Gastroesophageal sphincter (tissue), 4 donors: ENCODE measurements around the gene MAN1A2. TPM values are rescaled to one million over a fixed set of nuclear protein-coding genes. Genes with fewer than 3 reads are reported as not detected.
"Not testable (repeated sequence)": the region's sequence is repeated elsewhere in the genome, so short reads cannot be mapped to it uniquely, and the experiment has no call there.

Experiments
- ATAC-seq: fragments of 150-250 bp; one replicate; pipeline ENCODE4 v1.9.1; 2016; ENCODE audit warnings: mild to moderate bottlenecking, moderate library complexity
- H3K27ac ChIP-seq, 4 donors: fragments of 200-600 bp; sonication (generic) in 3 of 4; 1 replicate in 3 of 4; 2 replicates in 1 of 4; pipeline ENCODE4 v1.5.1; 2016 to 2019
- H3K27me3 ChIP-seq: fragments of 200-600 bp; sonication (generic); one replicate; pipeline ENCODE4 v1.5.1; 2019
- H3K36me3 ChIP-seq, 2 donors: fragments of 200-600 bp; sonication (generic); one replicate each; pipeline ENCODE4 v1.5.1; 2019; ENCODE audit warnings: control low read depth in 1 of 2
- H3K4me1 ChIP-seq, 3 donors: fragments of 200-600 bp; sonication (generic); 1 replicate in 2 of 3; 2 replicates in 1 of 3; pipeline ENCODE4 v1.5.1; 2016 to 2019; ENCODE audit warnings: control low read depth in 2 of 3
- H3K4me3 ChIP-seq, 2 donors: fragments of 200-600 bp; sonication (generic); one replicate each; pipeline ENCODE4 v1.5.1; 2019; ENCODE audit warnings: mild to moderate bottlenecking in 1 of 2, moderate library complexity in 1 of 2
- H3K9me3 ChIP-seq, 3 donors: fragments of 200-600 bp; sonication (generic); one replicate each; pipeline ENCODE4 v1.5.1; 2017 to 2019; ENCODE audit warnings: control low read depth in 2 of 3
- EP300 ChIP-seq: sonication (generic); formaldehyde crosslinking; IDR thresholded peaks from one replicate; pipeline ENCODE4 v1.6.1; 2017; ENCODE audit warnings: antibody characterized with exemption, mild to moderate bottlenecking
- POLR2A ChIP-seq, 2 donors: fragments of 450-650 bp; IDR thresholded peaks; one replicate each; pipeline ENCODE4 v1.6.1; 2017; ENCODE audit warnings: antibody characterized with exemption in 2 of 2, mild to moderate bottlenecking in 2 of 2, moderate library complexity in 1 of 2
- POLR2AphosphoS5 ChIP-seq: sonication (generic); formaldehyde crosslinking; IDR thresholded peaks from one replicate; pipeline ENCODE4 v1.6.1; 2017; ENCODE audit warnings: antibody characterized with exemption
- WGBS, 2 donors: methylation state at CpG; one replicate each; pipeline ENCODE4 v1.1.5; 2018; ENCODE audit warnings: low coverage in 1 of 2; 5-methylcytosine and 5-hydroxymethylcytosine counted together
- total RNA-seq, 4 donors: library from RNA; depleted of rRNA; stranded (reverse); fragments of >200 nt; gene quantifications; one replicate each; pipeline ENCODE4 v1.1.0, GENCODE V29; 2016
- TF ChIP-seq, protein P1 (sequence below), 4 experiments: fragments of 200-600 bp in 2 of 4; fragments of 450-650 bp in 2 of 4; sonication (generic) in 1 of 4; IDR thresholded peaks; one replicate each; pipeline ENCODE4 v1.5.1; 2017 to 2019; ENCODE audit warnings: antibody characterized with exemption in 4 of 4, mild to moderate bottlenecking in 2 of 4, moderate library complexity in 2 of 4

Gene MAN1A2
- total RNA-seq, 4 donors from 2014 or later: 42.5 to 62.4 (median 52.3) TPM

DNA sequence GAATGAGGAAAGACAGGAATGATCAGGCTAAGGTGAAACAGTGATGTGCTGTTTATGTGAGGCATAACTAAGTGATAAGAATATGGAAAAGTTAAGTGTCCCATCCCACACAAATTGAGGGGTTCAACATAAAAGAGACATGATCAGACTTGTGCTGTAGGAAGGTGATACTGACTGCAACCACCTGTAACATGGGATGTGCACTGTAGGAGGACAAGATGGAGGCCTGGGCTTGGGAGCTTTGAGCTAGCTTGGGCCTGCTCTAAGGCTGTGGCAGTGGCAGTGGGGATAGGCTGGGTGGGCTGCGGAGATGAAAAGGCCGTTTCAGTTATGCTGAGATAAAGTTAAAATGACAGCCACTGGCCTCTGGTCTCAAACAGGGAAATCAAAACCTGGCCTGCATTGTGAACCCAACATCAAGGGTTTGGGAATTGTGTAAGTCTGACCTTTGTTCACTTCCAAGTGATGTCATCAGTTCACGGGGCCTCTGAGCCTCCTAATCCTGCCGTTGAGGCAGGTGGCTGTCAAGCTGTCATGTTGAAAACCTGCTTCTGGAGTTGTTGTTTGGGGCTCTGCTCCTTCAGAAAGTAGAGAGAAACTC lies 177.4 kb downstream of the MAN1A2 start:
- Histone ChIP-seq H3K27me3 (peaks cover 2% of the 10 kb centered on the region), H3K27ac (no peak overlapping the region), H3K4me1 (peaks cover 0 to 6% (median 0%) of the 10 kb centered on the region in 3 donors), H3K9me3 (no peaks in the 10 kb centered on the region), H3K4me3 (no peak overlapping the region), H3K36me3 (no peaks in the 10 kb centered on the region)
- ATAC-seq: no peak
- TF ChIP-seq, protein P1, sequence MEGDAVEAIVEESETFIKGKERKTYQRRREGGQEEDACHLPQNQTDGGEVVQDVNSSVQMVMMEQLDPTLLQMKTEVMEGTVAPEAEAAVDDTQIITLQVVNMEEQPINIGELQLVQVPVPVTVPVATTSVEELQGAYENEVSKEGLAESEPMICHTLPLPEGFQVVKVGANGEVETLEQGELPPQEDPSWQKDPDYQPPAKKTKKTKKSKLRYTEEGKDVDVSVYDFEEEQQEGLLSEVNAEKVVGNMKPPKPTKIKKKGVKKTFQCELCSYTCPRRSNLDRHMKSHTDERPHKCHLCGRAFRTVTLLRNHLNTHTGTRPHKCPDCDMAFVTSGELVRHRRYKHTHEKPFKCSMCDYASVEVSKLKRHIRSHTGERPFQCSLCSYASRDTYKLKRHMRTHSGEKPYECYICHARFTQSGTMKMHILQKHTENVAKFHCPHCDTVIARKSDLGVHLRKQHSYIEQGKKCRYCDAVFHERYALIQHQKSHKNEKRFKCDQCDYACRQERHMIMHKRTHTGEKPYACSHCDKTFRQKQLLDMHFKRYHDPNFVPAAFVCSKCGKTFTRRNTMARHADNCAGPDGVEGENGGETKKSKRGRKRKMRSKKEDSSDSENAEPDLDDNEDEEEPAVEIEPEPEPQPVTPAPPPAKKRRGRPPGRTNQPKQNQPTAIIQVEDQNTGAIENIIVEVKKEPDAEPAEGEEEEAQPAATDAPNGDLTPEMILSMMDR (IDR thresholded peaks at IDR 0.05): no peak
- TF ChIP-seq POLR2AphosphoS5 (no peak), POLR2A (IDR thresholded peaks at IDR 0.05) (no peak), EP300 (no peak)
- 45 to 64% methylated on average over 4 of the region's 4 CpGs for WGBS, 2 donors

DNA sequence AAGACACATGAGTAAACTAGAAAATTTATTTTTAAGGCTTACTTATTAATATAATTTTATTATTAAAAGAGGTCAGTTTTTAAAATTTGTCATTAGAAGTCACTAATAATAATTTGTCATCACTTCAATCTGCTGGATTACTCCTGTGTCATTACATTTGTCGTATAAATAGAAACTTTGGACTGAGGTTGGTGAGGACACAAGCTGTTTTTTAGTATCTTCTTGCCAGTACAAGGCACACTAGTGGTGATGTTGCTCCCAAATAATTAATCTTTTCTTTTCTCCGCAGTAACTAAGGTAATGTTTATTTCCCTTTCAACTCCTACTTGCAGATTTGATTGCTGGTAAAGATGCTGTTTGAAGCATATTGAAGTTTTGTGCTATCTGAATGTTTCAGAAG lies 179.2 kb downstream of the MAN1A2 start:
- 64 to 81% methylated on average over 2 of the region's 2 CpGs for WGBS, 2 donors
- peaks cover 0 to 6% (median 0%) of the 10 kb centered on the region in 3 donors for H3K4me1 ChIP-seq
- H3K9me3 ChIP-seq: no peaks in the 10 kb centered on the region
- H3K27ac ChIP-seq: no peak overlapping the region
- ATAC-seq: no peak
- TF ChIP-seq POLR2AphosphoS5: no peak
- no peak for TF ChIP-seq POLR2A (IDR thresholded peaks at IDR 0.05)
- TF ChIP-seq EP300: no peak
- TF ChIP-seq, protein P1 (IDR thresholded peaks at IDR 0.05): no peak
- no peaks in the 10 kb centered on the region for H3K27me3 ChIP-seq
- H3K4me3 ChIP-seq: no peak overlapping the region
- no peaks in the 10 kb centered on the region for H3K36me3 ChIP-seq

DNA sequence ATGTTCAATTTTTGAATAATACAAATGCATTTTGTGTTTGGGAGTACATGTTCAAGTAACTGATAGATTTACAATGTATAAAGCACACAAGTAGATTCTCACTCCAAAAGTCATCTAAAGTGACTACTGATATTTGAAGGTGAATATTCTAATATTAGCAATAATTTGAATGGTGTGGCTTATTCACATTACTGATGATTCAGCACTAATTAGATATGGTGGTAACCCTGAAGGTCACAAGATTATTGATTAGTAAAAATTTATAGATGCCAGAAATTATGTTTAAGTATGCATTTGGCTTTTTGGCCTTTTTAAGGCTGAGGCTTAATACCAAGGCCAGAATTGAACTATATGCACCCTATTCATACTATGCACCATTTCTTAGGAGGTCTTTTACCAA lies 186.2 kb downstream of the MAN1A2 start:
- no peak overlapping the region for H3K4me3 ChIP-seq
- no peak overlapping the region for H3K27ac ChIP-seq
- TF ChIP-seq POLR2AphosphoS5 (no peak), POLR2A (IDR thresholded peaks at IDR 0.05) (no peak), EP300 (no peak)
- no peaks in the 10 kb centered on the region for H3K27me3 ChIP-seq
- peaks cover 0 to under 1% (median 0%) of the 10 kb centered on the region in 3 donors for H3K9me3 ChIP-seq
- no peak for ATAC-seq
- H3K36me3 ChIP-seq: no peaks in the 10 kb centered on the region
- no peaks in the 10 kb centered on the region for H3K4me1 ChIP-seq

DNA sequence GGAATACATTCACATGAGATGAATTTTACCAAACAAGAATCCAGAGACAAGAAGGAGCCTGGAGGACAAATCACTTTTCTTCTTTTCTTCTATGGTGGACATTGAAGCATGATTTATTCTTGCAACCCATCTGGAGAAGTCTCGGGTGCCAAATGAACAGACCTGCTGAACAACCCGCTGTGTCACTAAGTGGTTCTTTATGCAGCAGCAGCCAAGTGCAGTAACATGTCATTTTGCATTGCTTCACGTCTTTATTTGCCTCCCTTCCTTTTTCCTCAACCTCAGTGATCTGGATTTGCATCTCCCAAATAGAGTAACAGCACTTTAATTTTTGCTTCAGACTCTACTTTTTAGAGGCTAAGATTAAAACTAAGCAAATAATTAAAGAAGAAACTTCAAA lies 188.6 kb downstream of the MAN1A2 start:
- TF ChIP-seq POLR2A (IDR thresholded peaks at IDR 0.05) (no peak), EP300 (no peak)
- ATAC-seq: no peak
- Histone ChIP-seq H3K27ac (no peak overlapping the region), H3K4me3 (no peak overlapping the region), H3K36me3 (no peaks in the 10 kb centered on the region), H3K9me3 (peaks cover 0 to 10% (median 0%) of the 10 kb centered on the region in 3 donors), H3K27me3 (no peaks in the 10 kb centered on the region), H3K4me1 (no peaks in the 10 kb centered on the region)
- WGBS, 2 donors: 79% methylated on average over 3 of the region's 3 CpGs; no CpG with 5 or more reads in 1 of the 2 donors

DNA sequence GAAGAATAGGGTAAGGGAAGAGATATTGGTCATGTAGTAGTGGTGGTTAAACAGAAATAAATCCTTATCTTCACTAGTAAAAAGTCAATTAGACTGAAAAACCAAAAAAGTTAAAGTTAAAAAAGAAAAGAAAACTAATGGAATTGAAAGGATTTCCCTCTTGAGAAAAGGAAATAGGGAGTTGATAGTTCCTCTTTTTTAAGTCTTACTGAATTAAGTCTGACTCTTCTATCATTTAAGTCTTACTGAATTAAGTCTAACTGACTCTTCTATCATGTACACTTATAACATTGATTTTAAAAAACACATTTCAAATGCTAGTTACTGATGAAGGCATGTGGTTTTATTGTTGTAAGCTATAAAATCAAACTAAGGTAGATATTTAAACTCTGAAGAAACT lies 189.1 kb downstream of the MAN1A2 start:
- peaks cover 0 to 10% (median 0%) of the 10 kb centered on the region in 3 donors for H3K9me3 ChIP-seq
- no peak for ATAC-seq
- no peaks in the 10 kb centered on the region for H3K27me3 ChIP-seq
- no peak overlapping the region for H3K4me3 ChIP-seq
- no peaks in the 10 kb centered on the region for H3K36me3 ChIP-seq
- no peak overlapping the region for H3K27ac ChIP-seq
- no peaks in the 10 kb centered on the region for H3K4me1 ChIP-seq
- TF ChIP-seq, protein P1 (IDR thresholded peaks at IDR 0.05): no peak
- TF ChIP-seq POLR2A (IDR thresholded peaks at IDR 0.05): no peak
- TF ChIP-seq EP300: no peak
- no peak for TF ChIP-seq POLR2AphosphoS5

DNA sequence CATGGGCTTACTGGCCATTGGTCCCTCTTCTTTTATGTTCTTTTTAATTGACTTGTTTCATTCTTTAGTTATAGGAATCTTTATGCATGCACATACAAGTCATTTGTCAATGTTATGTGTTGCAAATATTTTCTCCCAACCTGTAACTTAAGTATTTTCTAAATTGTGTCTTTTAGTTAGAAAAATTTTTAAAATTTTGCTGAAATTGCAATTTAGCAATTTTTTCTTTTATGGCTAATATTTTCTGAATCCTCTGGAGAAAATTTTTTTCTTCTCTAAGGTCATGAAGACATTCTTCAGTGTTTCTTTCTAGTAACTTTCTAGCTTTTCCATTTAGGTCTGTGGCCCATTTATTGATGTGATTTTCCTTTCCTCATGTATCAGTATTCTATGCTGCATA lies 189.7 kb downstream of the MAN1A2 start:
- TF ChIP-seq POLR2AphosphoS5 (no peak), POLR2A (IDR thresholded peaks at IDR 0.05) (no peak), EP300 (no peak)
- TF ChIP-seq, protein P1 (IDR thresholded peaks at IDR 0.05): no peak
- no peaks in the 10 kb centered on the region for H3K4me1 ChIP-seq
- ATAC-seq: no peak
- H3K27ac ChIP-seq: no peak overlapping the region
- H3K27me3 ChIP-seq: no peaks in the 10 kb centered on the region
- no peaks in the 10 kb centered on the region for H3K36me3 ChIP-seq
- no peak overlapping the region for H3K4me3 ChIP-seq
- peaks cover 0 to 10% (median 0%) of the 10 kb centered on the region in 3 donors for H3K9me3 ChIP-seq

DNA sequence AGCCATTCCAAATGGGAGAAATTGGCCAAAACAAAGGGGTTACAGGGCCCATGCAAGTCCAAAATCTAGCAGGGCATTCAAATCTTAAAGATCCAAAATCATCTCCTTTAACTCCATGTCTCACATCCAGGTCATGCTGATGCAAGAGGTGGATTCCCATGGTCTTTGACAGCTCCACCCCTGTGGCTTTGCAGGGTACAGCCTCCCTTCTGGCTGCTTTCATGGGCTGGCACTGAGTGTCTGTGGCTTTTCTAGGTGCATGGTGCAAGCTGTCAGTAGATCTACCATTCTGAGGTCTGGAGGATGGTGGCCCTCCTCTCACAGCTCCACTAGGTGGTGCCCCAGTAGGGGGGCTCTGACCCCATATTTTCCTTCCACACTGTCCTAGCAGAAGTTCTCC lies 191.2 kb downstream of the MAN1A2 start:
- H3K4me1 ChIP-seq, ATAC-seq, H3K36me3 ChIP-seq, H3K27me3 ChIP-seq, H3K4me3 ChIP-seq, H3K27ac ChIP-seq: not testable (repeated sequence)
- H3K9me3 ChIP-seq: peaks cover 0 to 10% (median 0%) of the 10 kb centered on the region in 3 donors
